HG02588 (cell line): Measurements from ENCODE around the gene OGFOD2.
A peak's percentile ranks its signal among the peaks of the same experiment; 100 is the strongest.

Experiments
- ATAC-seq: cut with Tn5 transposase; IDR thresholded peaks from one replicate; pipeline ENCODE4 v1.9.1; 2021; ENCODE audit warnings: mild to moderate bottlenecking, moderate library complexity; ENCODE audit not compliant: unreplicated experiment

Gene OGFOD2

DNA sequence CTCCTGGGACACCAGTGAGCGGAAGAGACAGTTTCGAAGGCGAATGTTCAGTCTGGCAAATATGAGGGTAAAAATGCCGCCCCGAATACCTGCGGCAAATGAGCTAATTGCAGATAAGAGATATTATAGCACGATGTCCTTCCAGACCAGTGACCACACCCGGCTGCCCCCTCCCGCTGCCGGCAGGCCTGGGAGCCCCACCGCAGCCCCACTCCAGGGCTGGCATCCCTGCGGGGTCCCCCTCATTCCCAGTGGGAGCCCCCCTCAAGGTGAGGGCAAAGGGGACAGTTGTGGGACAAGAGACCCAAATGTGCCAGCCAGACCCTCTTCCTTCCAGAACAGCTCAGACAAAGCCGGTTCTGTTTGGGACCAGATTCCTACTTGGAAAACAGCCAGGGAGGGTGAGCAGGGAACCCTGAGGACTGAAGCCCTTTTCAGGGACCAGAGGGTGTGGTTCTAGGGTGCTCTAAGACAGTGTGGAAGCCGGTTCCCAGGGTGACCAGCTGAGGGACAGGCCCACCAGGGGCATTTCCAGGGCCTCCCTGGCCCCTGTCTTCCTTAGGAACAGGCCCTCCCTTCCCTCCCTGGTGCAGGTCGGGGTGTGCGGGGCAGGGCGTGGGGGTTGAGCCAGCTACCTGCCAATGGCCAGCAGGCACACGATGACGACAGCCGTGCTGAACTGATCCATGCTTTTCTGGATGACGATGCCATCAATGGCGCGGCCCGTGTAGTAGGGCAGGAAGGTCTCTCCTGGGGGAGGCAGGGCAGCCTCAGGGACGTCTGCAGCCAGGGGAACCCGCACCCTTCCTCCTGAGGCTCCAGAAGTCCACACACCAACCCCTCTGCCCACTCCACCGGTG, 25.0 kb upstream of the OGFOD2 start:
- ATAC-seq, result no peak

DNA sequence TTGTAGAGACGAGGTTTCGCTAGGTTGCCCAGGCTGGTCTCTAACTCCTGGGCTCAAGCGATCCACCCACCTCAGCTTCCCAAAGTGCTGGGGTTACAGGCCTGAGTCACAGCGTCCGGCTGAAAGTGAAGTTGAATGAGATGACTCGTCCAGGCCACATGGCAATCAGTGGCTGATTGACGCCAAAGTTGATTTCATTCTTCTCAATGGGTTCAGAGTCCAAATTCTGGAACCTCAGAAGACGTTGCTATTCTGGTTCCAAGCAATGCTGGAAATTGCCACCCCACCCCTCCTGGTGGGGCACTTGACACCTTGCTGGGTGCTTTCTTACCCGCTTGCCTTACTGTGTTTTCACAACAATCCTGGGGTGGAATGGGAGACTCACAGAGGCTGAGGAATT, 23.6 kb upstream of the OGFOD2 start:
- ATAC-seq, result no peak

DNA sequence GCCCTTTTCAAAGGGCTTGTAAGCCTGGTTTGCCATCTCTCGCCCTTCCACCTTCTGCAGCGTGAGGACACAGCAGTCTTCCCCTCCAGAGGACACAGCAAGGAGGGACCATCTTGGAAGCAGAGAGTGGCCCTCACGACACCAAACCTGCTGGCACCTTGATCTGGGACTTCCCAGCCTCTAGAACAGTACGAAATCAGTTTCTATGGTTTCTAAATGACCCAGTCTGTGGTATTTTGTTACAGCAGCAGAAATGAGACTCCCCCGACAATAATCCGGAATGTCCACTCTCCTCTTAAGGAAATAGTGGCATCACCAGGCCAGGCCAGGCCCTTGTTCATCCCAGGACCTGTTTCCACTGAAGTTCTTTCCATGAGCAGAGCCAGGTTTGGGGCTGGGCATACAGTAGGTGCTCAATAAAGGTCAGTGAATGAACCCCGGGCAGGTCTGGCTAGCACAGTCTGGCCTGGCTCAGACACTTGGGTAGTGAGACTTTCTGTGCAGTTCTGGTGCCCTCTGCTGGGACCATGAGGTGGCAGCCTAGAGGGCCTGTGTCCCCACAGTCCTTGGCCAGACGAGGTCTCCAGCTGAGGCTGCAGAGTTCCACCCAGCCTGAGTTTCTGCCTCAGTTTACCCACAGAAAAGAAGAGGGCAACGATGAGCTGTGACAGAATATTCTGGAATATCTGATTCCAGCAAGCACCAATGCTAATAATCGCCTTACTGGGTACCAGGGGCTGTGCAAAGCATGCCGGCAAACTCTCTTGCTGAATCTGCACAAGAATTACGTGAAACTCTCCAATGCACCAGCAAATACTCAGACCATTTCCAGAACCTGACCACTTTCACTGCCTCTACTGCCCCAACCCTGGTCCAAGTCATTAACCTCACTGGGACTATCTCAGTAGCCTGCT, 22.8 kb upstream of the OGFOD2 start:
- no peak for ATAC-seq

DNA sequence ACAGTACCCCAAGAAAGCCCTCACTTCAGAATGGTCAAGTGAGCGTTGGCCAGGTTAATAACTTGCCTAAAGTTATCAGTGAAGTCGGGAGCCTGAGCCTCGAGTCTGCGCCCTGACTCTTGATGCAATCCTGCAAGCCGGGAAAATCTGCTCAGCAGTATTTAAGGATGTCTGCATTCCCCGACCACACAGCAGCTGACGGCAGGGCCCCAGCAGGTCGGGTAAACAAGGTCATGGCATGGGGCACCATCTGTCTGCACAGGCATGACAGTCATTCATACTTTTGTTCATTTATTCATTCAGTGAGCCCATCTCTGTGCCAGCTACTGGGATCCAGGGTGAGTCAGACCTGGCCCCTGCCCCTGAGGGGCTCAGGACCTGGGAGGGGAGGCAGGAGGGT, 19.9 kb upstream of the OGFOD2 start:
- no peak for ATAC-seq

DNA sequence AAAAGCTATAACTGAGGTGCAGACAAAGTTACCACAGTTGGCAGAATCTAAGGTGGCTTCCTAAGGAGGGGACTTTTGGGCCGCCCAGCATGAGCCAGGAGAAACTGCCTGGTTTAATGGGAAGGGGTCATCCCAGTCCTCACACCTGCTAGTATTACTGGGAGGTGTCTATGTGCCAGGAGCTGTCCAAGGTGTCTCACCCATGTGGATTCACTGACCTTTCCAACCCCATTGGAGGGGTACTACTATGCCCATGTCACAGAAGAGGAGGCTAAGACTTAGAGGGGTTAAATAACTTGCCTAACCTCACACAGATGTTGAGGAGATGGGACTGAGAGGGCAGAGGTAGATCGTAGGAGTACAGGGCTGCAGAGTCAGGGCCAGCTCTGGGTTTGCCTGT, 19.0 kb upstream of the OGFOD2 start:
- ATAC-seq, result no peak

DNA sequence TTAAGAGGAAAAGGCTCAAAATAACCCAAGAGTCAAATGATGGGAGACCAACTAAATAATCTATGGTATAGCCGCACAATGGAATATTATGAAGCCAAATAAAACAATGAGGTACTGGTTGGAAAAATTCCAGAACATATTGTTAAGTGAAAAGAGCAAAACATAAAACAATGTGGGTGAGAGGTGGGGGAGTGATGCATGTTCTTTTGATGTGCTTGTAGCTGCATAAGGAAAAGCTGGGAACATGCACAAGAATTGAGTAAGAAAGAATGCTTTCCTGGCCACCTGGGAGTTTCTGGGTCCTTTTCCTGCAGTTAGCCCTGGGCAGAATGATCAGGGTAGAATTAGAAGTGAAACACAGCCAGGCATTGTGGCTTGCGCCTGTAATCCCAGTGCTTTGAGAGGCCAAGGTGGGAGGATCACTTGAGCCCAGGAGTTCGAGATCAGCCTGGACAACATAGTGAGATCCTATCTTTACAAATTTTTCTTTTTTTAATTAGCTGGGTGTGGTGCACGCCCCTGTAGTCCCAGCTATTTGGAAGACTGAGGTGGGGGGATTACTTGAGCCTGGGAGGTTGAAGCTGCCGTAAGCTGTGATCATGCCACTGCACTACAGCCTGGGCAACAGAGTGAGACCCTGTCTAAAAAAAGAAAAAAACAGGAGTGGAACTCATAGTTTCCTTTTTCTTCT, 16.7 kb upstream of the OGFOD2 start:
- ATAC-seq, result no peak

DNA sequence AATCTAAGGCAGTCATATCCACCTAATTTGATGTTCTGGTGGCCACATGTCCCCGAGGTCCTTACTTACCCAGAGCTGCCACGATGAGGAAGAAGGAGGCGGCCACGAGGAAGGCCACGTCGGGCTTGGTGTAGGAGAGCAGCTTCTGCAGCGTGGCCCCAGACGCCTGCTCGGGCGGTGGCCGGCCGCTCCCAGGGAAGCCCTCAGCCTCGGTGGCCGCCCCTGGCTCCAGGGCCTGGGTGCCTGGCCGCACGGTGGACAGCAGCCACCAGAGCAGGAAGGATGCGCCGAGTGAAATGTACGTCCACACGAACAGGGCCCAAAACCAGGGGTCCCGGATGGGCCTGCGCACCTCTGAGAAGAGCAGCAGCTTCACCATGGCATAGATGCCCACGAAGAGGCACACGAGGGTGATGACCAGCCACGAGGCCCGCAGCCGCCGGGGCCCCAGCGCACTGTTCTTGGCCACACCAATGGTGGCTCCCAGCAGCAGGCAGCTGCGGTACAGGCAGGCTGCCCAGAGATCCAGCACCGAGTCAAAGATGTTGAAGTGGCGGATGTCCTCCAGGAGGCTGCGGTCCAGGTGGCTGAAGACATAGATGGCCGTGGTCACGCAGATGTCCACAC, 15.4 kb upstream of the OGFOD2 start:
- no peak for ATAC-seq

DNA sequence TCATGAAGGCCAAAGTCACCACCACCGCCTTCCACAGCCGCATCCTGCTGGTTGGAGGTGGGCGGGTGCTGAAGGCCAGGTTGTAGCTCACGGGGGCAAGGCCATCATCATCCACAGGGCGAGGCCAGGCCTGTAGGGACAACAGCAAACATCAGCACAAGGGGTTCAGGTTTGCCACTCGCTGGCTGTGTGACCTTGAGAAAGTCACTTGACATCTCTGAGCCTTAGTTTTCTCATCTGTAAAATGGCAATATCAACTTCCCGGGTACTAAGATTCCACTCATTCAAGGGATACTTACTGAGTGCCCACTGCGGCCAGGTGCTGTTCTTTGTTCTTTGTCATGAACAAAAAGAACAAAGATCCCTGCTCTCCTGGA, 14.9 kb upstream of the OGFOD2 start:
- ATAC-seq, result no peak

DNA sequence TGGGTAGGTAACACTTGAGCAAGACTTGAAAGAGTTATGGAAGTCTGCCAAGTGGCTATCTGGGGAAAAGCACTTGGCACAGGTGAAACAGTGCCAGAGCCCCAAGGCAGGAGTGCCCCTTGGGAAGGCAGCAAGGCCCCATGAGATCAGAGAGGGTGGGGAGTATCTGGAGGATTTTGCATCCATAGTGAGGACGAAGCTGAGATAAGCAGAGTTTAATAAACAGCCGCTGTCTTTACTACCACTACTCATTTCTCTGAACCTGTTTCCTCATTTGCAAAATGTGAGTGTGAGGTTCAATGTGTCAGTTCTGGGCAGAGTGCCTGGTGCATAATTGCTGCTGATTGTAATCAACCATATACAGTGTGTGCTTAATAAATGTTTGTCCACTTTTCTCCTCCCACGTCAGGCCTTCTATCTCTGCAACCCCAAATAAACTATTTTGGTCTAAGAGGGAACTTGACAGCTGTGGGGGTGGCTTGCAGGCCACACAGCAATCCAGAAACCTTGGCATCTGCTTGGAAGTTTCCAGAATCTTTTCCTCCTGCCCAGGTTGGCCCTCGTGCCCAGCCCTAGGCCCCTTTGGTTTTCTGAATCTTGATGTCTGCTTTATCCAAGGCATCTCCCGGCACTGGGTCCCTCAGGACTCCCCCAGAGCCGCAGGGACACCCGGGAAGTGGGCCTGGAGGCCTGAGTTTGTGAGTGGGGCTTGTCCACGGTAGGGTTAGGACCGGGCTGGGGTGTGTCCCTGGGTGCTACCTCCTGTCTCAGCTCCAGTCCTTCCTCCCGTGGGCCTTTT, 13.3 kb upstream of the OGFOD2 start:
- no peak for ATAC-seq

DNA sequence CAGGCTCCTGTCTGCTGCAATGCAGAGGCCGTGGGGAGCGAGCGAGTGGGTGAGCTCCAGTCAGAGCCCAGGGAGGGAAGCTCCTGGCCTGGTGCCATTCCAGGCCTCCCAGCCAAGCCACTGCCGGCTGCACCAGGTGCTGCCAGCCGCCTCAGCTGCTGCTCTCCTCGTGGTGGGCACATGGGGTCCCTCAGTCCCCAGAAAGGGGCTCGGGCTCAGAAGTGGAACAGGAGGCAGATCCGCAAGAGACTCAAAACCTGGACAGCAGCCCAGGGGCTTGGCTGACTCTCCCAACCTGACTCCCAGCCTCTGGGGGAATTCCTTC, 11.1 kb upstream of the OGFOD2 start:
- no peak for ATAC-seq

DNA sequence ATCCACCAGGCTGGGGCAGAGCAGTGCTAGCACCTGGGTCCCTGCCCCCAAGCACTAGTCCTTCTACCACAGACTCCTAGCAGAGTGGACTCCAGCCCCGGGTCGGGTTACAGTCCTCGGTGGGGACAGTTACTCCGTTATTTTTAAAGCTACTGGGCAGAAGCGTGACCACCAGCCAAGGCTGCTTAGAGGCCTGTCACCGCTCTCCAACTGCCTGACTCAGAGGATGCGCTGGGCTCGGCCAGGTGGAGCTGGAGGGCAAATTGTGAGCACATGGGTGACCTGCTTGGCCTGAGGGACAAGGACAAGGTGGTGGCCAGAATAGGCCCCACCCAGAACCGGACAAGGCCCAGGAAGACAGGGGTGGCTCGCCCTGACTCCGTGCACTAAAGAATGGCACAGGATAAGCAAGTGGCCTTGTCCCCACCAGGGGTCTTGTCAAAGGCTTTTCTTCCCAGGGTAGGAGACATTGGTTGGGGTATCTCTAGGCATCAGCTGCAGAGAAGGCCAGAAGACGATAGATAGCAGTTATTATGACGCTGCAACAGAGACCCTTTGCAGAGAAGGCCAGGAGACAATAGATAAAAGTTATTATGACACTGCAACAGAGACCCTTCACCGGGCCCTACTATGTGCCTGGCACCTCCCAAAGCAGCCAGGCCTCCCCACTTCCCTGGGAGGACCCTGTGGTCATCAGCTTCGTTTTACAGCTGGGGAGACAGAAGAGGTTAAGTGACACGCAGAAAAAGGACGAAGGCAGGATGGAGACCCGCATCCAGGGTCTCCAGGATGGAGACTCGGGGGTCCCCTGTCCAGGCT, 10.4 kb upstream of the OGFOD2 start:
- ATAC-seq, result no peak

DNA sequence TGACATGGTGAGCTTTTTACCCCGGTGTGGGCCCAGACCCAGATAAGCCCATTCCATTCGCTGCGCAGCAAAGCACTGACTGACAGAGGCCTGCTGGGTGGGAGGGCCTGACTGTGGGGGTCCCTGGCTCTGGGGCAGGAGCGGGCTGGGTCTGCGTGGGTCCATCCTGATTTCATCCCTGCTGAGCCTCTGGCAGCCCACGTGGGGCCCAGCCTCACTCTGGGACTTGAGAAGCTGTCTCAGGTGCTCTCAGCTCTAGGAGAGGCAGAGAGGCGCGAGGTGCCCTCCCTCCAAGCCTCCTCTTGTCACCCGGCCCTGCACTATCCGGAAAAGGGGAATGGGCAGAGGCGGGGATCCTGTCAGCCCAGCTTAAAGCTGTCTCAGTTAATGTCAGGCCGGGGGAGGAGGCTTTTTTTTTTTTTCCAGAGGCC, 9.7 kb upstream of the OGFOD2 start:
- no peak for ATAC-seq

DNA sequence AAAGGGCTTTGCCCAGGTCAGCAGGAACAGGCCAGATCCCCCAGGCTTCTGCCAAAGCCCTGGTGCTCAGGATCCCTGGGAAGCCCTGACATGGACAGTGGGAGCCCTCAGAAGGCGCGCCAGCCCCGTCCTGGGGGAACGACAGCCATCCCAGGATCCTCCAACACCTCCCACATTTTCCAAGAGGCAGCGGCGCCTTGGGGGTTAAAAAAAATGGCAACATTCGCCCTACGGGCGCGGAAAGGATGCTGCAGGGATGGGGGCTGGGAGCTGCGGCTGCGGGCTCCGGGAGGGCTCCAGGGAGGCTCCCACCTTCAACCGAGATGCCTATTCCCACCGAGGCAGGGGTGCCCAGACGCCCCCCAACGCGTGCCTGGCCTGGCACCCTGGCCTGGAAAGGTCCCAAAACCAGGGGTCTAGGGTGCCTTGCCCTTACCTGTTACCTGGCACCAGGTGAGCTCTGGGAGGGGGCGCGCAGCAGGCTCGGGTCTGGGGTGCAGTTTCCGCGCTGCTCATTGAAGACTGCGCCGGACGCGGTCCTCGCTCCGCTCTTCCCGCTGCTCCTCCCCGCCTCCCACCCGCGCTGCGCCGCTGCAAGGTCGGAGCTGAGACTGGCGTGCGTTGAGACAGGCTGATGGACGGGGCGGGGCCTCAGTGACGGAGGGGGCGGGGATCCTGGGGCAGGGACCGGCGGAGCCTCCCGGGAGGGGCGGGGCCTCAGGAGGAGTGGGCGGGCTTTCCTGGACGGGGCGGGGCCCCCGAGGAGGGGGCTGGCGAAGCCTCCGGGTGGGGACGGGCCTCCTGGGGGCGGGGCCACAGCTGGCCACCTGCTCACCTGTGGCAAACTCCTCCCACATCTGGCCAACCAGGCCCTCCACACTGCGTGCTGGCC, 8.9 kb upstream of the OGFOD2 start, which contains the start of gene ABCB9:
Gene ABCB9 (minus strand): TSS at position 613 of the 892 bp plus-strand sequence. CDS start 6,228 bp downstream, outside the sequence.
- ATAC-seq, result peak; percentile 73

DNA sequence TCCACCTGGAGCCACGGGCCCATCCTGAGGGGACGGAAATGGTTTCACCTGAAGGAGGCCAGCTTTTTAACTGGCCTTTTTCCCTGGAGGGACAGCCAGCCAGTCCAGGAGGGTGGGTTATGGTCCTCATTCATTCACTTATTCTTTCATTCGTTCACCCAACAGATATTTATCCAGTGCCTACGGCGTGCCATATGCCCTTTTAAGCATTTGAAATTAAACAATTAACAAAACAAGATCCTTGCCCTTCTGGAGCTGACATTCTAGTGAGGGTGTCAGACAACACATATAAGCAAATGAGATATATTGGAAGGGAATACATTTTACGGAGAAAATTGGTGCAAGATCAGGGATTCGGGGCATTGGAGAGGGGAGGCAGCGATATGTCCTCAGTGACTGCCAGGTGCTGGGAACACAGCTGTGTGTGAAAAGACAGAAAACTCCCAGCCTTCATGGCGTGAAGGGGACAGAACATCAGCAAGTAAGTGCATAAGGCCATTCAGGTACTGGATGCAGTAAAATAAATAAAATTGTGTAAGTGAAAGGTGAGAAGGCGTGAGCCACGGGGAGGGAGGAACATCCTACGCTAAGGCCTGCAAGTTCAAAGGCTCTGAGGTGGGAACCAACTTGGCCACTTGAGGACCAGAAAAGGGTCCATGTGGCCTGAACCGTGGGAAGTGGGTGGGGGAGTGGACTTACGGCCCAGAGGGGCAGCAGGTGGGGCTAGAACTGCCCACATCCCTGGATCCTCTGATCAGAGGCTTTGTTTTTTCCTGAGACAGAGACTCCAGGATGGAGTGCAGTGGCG, 8.1 kb upstream of the OGFOD2 start:
- ATAC-seq, result no peak

DNA sequence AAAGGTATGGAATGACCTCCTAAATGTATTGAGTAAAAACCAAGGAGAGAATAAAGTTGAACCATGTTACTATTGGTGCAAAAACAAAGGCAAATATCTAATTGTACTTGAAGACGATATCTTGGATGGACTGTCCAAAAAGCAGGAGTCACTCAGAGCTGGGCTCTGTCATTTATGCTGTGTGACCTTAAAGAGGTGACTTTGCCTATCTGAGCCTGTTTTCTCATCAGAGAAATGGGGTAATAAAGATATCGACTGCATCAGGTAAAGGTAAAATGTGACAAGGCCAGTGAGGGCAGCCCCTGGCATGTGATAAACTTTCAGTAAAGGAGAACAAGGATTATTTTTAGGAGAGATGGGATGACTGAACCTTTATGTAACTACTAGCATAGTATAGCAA, 6.9 kb upstream of the OGFOD2 start:
- ATAC-seq, result no peak

DNA sequence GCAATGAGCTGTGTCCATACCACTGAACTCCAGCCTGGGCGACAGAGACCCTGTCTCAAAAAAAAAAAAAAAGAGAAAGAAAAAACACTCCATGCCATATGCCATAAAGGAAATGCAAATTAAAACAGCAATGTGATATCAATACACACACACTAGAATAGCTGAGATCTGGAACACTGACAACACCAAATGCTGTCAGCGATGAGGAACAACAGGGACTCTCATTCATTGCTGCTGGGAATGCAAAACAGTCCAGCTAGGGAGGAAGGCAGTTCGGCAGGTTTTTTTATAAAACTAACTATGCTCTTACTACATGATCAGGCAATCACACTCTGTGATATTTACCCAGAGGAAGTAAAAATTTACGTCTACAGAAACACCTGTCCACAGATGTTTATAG, 5.4 kb upstream of the OGFOD2 start:
- ATAC-seq, result no peak

DNA sequence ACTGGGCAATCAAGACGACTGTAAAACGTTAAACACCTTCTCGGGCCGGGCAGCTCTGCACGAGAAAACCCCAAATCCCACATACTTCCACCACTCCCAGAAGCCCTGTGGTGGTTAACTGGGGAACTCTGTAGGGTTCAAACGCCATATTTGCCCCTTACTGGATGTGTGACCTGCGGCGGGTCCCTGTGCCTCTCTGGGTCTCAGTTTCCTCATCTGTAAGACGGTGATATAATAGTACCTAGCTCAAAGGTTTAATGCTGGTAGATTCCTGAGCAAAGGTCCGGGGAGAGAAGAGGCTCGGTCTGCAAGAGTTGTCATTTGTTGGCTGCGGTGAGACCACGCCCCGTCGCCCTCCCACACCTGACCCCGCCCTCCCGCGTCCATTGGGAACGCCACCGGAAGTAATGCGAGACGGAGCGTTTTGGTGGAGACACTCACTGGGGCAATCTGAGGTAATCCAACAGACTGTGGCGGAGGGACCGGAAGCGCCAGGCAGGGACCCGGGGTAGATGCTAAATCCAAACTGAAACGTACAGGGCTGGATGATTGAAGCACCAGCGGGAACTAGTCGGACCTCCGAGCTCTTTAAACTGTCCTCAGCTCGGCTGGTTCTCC, 661 bp upstream of the OGFOD2 start:
- peak; percentile 73 for ATAC-seq
